AG04449 (cell line): ENCODE measurements around the gene HNRNPH3.

ENCODE experiments used
- CTCF ChIA-PET: fragments of 350-600 bp; formaldehyde crosslinking; extraction: SDS; loops from one replicate; lab custom pipeline; 2021; ENCODE audit warnings: antibody characterized with exemption; lab: Yijun Ruan, JAX
- POLR2A ChIA-PET: fragments of 400-600, 350-600 bp; formaldehyde crosslinking; extraction: SDS; loops from one replicate; lab custom pipeline; 2020; ENCODE audit warnings: antibody characterized with exemption, inconsistent platforms; lab: Yijun Ruan, JAX
- DNase-seq: peaks from one replicate; pipeline ENCODE4 v3.0.0-alpha.2; 2010; ENCODE audit warnings: low read depth, low spot score
- H3K4me3 ChIP-seq: 2 replicates; pipeline ENCODE4 v1.5.1; 2011; ENCODE audit warnings: low read depth, mild to moderate bottlenecking, control low read depth, low read length
- CTCF ChIP-seq: IDR thresholded peaks from one replicate; pipeline ENCODE4 v1.5.1; 2011; ENCODE audit warnings: mild to moderate bottlenecking, moderate library complexity, low read length, control low read depth, inconsistent platforms; ENCODE audit not compliant: insufficient read depth; ENCODE audit errors: missing control alignments

The HNRNPH3 gene

GRCh38 chr10:68365611-68366010 is 33.7 kb downstream of the HNRNPH3 start:
- TF ChIP-seq CTCF = no peak
- no peak overlapping the region for H3K4me3 ChIP-seq
- POLR2A ChIA-PET = no interaction called here
- CTCF ChIA-PET = interaction anchor here (0.9 kb wide), 1 partner anchor 41 kb away, joined by 3 read pairs; the partner anchor contains the start of gene RUFY2
- DNase-seq = no peak

GRCh38 chr10:68366600-68366999 is 34.7 kb downstream of the HNRNPH3 start:
- ChIA-PET CTCF (no interaction called here), POLR2A (no interaction called here)
- TF ChIP-seq CTCF = no peak
- H3K4me3 ChIP-seq = no peak overlapping the region
- DNase-seq = no peak

- H3K4me3 ChIP-seq = no peak overlapping the region
- ChIA-PET POLR2A (no interaction called here), CTCF (no interaction called here)
- no peak for DNase-seq
- TF ChIP-seq CTCF = no peak
Observed at GRCh38 chr10:68367121-68367520, 35.3 kb downstream of the HNRNPH3 start.

GRCh38 chr10:68371604-68372003 is 39.7 kb downstream of the HNRNPH3 start:
- ChIA-PET CTCF (interaction anchor here (1.2 to 1.3 kb wide), 2 partner anchors 23 to 25 kb away, joined by 3 read pairs; no protein-coding TSS in a partner anchor), POLR2A (no interaction called here)
- no peak overlapping the region for H3K4me3 ChIP-seq
- DNase-seq = no peak
- TF ChIP-seq CTCF = no peak

GRCh38 chr10:68385740-68386139 is 53.9 kb downstream of the HNRNPH3 start:
- ChIA-PET CTCF (interaction anchor here (1.1 to 1.4 kb wide), 4 partner anchors 13 to 37 kb away, joined by 3 to 5 read pairs (median 4); partner anchors contain the start of gene RUFY2), POLR2A (no interaction called here)

More at GRCh38 chr10:68385740-68386139, 53.9 kb downstream of the HNRNPH3 start:
- no peak overlapping the region for H3K4me3 ChIP-seq
- no peak for TF ChIP-seq CTCF
- DNase-seq = no peak
